Ishikawa (cell line): ENCODE results near the gene PARVG.

ENCODE experiments used
- EP300 ChIP-seq: IDR thresholded peaks from 2 replicates; pipeline ENCODE4 v1.6.1; 2012; ENCODE audit warnings: borderline replicate concordance
- MAX ChIP-seq: IDR thresholded peaks from 2 replicates; pipeline ENCODE4 v1.6.1; 2012
- NFIC ChIP-seq: IDR thresholded peaks from 2 replicates; pipeline ENCODE4 v1.6.1; 2012
- REST ChIP-seq: IDR thresholded peaks from 2 replicates; pipeline ENCODE4 v1.6.1; 2012; ENCODE audit warnings: low read depth, mild to moderate bottlenecking
- TAF1 ChIP-seq: IDR thresholded peaks from 2 replicates; pipeline ENCODE4 v1.6.1; 2012; ENCODE audit warnings: low read depth, mild to moderate bottlenecking
- TCF12 ChIP-seq: IDR thresholded peaks from 2 replicates; pipeline ENCODE4 v1.6.1; 2012; ENCODE audit warnings: low read depth
- ZBTB7A ChIP-seq: IDR thresholded peaks from 2 replicates; pipeline ENCODE4 v1.6.1; 2012; ENCODE audit warnings: low read depth

- TF ChIP-seq NFIC (no peak), MAX (no peak), TAF1 (no peak), REST (no peak), TCF12 (no peak), ZBTB7A (no peak), EP300 (no peak)
Measured at GRCh38 chr22:44172370-44173108, 8.2 kb upstream of the PARVG start.
